NOMO-1 (cell line): ENCODE results near the gene PUS7.
A peak's percentile ranks its signal among the peaks of the same experiment; 100 is the strongest.
"Not testable (repeated sequence)": the region's sequence is repeated elsewhere in the genome, so short reads cannot be mapped to it uniquely, and the experiment has no call there.

Source experiments
- DNase-seq, 2 experiments: peaks; one replicate each; lab custom pipeline; 2025; ENCODE audit not compliant: unreplicated experiment in 2 of 2; lab: John Stamatoyannopoulos, UW

PUS7 gene, protein sequence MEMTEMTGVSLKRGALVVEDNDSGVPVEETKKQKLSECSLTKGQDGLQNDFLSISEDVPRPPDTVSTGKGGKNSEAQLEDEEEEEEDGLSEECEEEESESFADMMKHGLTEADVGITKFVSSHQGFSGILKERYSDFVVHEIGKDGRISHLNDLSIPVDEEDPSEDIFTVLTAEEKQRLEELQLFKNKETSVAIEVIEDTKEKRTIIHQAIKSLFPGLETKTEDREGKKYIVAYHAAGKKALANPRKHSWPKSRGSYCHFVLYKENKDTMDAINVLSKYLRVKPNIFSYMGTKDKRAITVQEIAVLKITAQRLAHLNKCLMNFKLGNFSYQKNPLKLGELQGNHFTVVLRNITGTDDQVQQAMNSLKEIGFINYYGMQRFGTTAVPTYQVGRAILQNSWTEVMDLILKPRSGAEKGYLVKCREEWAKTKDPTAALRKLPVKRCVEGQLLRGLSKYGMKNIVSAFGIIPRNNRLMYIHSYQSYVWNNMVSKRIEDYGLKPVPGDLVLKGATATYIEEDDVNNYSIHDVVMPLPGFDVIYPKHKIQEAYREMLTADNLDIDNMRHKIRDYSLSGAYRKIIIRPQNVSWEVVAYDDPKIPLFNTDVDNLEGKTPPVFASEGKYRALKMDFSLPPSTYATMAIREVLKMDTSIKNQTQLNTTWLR

DNA sequence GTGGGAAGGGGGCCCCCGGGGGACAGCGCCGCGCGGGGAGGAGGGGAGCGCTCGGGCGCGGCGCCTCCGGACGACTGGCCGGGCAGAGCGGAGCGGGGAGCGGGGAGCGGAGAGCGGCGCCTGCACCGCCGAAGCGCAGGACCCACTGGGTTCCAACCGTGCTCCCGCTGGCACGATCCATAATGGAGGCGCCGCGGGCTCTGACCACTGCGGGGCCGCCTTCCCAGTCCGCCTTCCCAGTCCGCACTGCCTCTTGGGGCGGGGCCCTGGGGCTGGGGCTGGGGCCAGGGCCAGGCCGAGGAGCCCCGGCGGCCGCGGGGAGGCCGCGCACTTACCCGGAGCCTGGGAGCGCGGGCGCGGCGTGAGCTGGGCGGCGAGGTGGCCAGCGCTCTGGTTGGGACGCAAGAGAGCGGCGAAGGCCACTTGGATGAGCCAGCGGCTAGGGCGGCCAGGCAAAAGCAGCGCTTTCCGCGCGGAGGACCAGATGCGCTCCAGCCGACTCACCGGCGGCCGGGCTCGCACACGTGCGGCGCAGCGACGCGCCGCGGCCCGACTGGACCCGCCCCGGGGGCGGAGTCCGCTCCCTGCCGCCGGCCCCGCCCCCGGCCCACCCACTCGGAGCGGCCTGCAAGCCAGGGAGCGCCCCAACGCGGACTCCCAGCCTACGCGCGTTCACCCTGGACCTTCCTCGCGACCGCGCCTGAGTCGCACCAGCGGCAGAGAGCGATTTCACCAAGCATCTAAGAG, at the start of gene PUS7:
PUS7 (minus strand) TSS at position 555 of the 747 bp plus-strand sequence. CDS start 13,759 bp downstream, outside the sequence.
- DNase-seq: peak; percentile 37 to 61

DNA sequence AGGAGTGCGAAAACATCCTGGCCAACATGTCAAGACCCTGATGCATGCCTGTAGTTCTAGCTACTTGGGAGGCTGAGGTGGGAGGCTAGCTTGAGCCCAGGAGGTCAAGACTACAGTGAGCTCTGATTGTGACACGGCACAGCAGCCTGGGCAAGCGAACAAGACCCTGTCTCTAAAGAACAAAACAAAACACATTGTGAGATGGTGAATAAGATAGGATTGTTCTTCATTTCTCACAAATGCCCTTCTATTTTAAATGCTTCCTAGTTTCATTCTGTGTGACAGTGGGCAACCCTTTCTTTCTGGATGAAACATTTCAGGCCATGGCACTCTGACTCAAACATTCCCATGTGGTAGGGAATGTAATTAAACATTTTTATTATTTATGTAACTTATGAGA, 45.8 kb upstream of the PUS7 start:
- no peak for DNase-seq

GRCh38 chr7:105567024-105567423, 45.0 kb upstream of the PUS7 start:
- no peak for DNase-seq

- DNase-seq: no peak
Measured at GRCh38 chr7:105565190-105565589, 43.1 kb upstream of the PUS7 start.

GRCh38 chr7:105559926-105560325, 37.9 kb upstream of the PUS7 start:
- DNase-seq: no peak

- no peak for DNase-seq
Measured at GRCh38 chr7:105538339-105538738, 16.3 kb upstream of the PUS7 start.

DNA sequence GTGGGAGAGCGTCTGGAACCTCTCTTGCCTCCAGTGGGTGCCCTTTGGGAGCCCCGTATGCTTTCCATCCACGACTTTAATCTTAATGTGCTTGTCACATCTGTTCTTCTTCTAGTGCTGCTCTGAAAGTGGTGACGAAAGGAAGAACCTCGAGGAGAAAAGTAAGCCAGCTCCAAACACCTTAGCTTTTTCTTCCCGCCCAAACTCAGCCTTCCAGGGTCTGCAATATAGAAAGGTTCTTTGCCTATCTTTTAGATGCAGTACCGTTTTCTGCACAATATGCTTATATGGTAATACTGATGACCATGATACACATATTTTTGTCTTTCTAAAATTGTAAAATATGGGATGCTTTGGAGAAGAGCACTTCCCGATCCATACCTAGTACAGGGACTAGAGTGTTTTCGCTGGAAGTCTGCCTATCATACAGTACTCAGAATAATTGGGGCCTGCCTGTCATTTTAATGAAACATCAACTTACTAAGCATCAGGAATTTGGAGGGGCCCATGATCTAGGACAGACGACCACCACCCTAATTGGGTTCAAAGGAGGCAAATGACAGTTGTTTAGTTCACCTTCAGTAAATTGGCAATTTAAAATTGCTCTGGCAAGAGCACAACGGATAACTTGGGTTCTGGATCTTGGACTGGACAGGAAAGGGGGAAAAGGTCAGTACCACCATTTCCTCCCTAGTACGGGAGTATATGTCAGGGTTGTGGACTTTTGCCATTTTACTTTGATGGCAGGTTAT, 10.8 kb upstream of the PUS7 start:
- no peak for DNase-seq

DNA sequence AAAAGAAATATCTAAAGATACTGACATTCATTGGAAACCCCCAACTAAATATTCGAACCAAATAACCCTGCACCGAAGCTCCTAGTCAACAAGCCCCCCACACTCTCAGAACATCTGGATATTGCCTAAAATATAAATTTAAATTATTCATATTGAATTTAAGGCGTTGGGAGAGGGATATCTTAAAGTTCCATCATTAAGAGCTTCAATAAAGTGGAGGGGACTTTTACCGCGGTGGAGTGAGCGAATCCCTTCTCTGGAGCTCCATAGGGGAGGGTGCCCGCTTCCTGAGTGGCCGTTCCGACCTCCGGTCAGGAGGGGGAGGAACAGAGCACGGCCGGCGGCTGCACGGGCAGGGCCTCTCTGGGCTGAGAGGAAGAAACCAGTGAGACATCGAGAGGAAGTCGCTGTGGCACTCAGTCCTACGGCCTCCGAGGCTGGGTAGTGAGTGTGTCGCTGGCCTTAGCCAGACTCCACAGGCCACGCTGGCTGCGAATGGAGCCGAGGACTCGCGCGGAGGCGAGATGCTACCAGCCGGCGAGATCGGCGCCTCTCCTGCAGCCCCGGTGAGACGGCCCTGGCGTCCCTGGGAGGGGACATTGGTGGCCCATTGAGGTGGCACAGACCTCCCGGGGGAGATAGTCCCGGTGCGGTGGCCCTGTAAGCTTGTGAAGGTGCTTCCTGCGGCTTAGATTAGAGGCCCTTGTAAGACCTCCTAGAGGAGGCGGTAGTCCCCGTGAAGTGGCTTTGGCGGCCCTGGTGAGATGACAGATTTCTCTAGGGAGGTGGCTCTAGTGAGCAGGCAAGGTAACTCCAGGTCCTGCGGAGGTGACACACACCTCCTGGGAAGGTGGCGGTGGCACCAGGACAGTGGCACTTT, 10.0 kb upstream of the PUS7 start, which contains the start of gene RINT1:
RINT1 (plus strand) TSS at position 410 of the 880 bp plus-strand sequence; CDS start at position 525, 115 bp downstream.
- peak; percentile 75 to 76 for DNase-seq

DNA sequence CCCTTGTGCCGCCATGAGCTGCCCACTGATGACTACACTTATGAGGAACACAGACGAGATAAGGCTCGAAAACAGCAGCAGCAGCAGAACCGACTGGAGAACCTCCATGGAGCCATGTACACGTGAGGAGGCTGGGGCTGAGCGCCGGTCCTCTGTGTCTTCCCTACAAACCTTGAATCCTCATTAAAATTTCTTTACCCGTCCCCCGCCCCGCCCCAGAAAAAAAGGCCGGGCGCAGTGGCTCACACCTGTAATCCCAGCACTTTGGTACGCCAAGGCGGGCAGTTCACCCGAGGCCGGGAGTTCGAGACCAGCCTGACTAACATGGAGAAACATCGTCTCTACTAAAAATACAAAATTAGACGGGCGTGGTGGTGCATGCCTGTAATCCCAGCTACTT, 8.5 kb upstream of the PUS7 start:
- no peak for DNase-seq

GRCh38 chr7:105530126-105530525, 8.1 kb upstream of the PUS7 start:
- DNase-seq: no peak

GRCh38 chr7:105527737-105528136, 5.7 kb upstream of the PUS7 start:
- DNase-seq: not testable (repeated sequence)

DNA sequence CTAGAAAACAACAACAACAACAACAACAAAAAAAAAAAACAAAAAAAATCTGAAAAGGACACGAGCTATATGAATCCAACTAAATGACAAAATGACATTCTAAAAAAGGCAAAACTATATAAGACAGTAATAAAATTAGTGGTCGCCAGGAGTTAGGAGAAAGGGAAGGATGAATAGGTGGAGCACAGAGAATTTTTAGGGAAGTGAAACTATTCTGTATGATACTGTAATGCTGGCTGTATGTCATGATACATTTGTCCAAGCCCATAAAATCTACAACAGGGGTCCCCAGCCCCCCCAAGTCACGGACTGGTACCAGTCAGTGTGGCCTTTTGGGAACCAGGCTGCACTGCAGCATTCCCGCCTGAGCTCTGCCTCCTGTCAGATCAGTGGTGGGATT, 2.8 kb upstream of the PUS7 start:
- DNase-seq: peak in 1 of 2 experiments; percentile 15

- DNase-seq: not testable (repeated sequence)
Measured at GRCh38 chr7:105524423-105524822, 2.4 kb upstream of the PUS7 start.

DNA sequence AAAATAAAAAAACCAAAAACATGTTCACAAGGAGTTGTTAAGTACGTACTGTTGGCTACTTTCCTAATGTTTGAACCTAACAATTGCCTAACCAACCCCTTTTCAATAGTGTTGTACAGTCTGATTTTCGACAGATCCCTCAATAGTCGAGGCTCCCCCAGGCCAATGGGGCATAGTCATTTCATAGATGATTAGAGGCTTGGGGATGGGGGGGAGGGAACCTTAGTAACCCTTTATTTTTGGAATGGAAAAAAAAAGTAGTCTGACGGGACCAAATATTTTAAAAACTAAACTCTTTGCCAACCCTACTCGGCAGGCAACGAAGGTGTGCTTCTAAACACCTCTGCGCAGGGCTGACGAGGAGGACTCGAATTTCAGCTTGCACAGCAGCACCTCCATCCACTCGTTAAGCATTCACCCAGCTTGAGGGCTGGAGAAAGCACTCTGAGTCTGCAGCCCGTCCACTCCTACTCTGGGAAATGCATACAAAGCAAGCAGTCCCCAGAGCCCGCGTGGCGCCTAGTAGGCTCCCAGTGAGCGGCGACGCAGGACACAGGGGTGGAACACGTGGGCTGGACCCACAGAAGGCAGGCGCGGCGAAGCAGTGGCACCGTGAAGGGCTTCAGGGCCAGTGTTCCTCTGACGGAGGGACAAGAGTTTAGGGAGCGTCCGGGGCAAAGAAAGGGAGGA, 899 bp downstream of the PUS7 start:
- peak; percentile 11 to 13 for DNase-seq

- DNase-seq: not testable (repeated sequence)
Measured at GRCh38 chr7:105520620-105521019, 1.5 kb downstream of the PUS7 start.

- no peak for DNase-seq
Measured at GRCh38 chr7:105519353-105519752, 2.7 kb downstream of the PUS7 start.

- not testable (repeated sequence) for DNase-seq
Measured at GRCh38 chr7:105515610-105516009, 6.5 kb downstream of the PUS7 start.

DNA sequence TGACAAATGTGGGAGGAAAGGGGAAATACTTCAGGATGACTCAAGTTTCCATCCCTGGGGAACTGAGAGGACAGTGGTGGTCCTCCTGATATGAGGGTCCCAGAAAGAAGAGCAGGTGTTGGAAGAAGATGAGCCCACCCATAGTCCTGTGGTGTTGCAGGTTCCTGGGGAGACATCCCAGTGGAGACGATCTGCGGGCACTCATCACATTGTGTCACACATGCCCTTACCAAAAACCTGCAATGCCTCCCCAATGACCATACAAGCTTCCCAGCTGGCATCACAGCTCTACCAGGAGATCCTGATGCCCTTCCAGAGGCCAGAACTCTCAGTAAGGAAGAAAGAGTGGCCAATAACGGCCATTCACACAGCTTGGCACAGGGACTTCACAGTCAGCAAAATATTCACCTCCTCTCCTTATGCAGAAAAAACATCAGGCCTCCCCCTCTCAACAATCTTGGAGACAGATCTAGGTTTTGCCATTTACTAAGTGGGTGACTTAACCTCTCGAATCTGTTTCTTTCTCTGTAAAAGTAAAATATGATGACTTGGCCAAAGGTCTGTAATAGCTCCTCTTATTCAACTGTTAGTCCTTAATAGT, 9.0 kb downstream of the PUS7 start:
- DNase-seq: no peak

GRCh38 chr7:105512415-105512814, 9.7 kb downstream of the PUS7 start:
- DNase-seq: no peak
